Hematopoietic multipotent progenitor cell treated with erythropoietin and hydrocortisone succinate and interleukin-3 and kit ligand, for 4 days (in vitro differentiated cells): Measurements from ENCODE around the gene COMTD1.
A peak's percentile ranks its signal among the peaks of the same experiment; 100 is the strongest.
"Not testable (repeated sequence)": the region's sequence is repeated elsewhere in the genome, so short reads cannot be mapped to it uniquely, and the experiment has no call there.

Experiments used
- DNase-seq: peaks from one replicate; pipeline ENCODE4 v3.0.0-alpha.2; 2015

The COMTD1 gene

GRCh38 chr10:75221492-75221891 lies 14.3 kb downstream of the COMTD1 start:
- DNase-seq, result not testable (repeated sequence)

GRCh38 chr10:75220274-75220673 lies 15.5 kb downstream of the COMTD1 start:
- DNase-seq, result no peak

DNA sequence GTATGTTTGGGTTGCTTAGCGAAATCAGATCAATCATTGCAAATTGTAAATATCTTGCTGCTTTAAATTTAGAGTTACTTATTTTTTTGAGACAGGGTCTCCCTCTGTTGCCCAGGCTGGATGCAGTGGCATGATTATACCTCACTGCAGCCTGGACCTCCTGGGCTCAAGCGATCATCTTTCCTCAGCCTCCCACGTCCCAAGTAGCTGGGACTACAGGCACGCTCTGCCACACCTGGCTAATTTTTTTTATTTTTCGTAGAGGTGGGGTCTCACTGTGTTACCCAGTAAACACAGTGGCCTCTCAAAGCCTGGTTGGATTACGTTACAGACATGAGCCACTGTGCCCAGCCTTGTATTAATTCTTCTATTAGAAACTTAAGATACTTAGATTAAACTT lies 23.4 kb downstream of the COMTD1 start:
- DNase-seq, result no peak

DNA sequence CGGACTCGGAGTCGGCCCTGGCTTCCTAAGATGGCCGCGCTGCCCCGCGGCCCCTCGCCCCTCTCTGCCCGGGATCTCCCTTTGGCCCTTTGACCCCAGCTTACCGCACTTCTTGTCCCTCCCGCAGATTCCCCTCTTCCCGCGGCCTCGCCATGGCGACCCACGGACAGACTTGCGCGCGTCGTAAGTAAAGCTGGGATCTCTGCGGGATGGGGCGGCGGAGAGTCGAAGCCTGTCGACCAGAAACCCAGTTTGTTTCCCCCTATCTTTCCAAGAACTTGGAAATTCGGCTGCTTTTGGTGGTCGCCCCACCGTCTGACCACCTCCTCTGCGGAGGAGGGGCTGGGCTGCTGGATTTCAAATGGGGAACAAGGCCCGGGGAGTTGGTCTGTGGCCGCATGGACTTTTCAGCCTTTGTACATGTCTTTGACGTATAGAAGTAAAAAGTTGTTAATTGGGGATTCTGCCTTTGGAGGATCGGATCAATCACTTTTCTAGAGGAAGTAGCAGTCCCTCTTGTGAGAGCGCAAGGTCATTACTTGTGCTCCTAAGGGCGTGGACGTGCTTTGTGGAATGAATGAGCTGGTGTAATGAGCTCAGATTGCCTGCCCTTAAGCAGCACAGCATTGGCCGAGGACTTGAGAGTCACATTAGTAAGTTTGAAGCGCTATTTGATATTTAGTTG lies 24.6 kb downstream of the COMTD1 start:
- DNase-seq, result peak; percentile 78

DNA sequence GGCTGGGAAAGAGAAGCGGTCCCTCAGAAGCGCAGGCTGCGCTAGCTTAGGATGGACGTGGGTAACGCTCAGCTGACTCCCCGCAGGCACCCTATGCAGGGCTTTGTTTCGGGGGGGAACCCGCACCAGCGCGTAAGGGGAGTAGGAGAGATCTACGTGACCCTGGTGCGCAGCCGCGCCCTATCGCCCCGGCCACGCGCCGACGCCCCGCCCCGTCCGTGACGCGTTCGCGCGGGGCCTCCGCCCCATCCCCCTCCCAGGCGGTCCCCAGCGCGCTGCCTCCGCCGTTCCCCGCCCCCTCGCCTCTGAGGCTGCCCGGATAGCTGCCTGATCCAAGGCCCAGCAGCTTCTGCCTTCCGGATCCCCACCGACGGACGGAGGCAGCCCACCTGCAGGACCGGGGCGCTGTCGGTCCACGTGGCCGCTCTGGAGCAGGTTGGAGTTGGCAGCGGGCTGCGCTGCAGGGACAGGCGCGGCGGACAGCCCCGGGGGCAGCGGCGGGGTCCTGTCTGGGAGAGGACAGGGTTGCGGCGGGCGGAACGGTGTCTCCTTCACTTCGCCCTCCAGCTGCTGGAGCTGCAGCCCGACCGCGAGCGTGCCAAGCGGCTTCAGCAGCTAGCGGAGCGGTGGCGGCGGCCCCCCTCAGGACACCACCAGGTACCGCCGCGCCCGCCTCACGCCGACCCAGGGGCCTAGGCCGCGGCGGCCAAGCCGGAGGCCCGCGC lies 25.3 kb downstream of the COMTD1 start, which contains the start of gene VDAC2:
TSS of gene VDAC2 (plus strand) at position 515 of the 725 bp plus-strand sequence. CDS start 363 bp downstream, outside the sequence.
- DNase-seq, result peak; percentile 95

GRCh38 chr10:75209921-75210281 lies 25.9 kb downstream of the COMTD1 start:
- peak; percentile 90 for DNase-seq

GRCh38 chr10:75209086-75209920 lies 26.5 kb downstream of the COMTD1 start:
- peak; percentile 22 for DNase-seq

DNA sequence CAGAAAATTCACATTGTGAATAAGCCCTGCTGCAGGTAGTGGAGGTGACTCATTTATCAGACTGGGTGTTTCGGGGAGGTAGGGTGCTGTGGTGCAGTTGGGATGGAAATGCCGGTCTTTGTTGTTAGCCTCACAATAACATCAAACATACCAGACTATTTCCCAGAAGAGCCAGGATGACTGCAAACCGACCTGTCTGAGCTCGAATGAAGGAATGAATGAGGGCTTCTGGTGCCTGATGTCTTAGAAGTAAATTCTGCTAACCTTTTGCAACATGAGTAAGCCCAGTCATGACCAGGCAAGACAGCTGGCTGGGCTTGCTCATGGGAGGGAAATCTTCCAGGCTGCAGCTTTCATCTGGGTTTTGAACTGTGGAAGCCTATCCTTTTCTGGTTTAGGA lies 27.6 kb downstream of the COMTD1 start:
- DNase-seq, result peak; percentile 23

DNA sequence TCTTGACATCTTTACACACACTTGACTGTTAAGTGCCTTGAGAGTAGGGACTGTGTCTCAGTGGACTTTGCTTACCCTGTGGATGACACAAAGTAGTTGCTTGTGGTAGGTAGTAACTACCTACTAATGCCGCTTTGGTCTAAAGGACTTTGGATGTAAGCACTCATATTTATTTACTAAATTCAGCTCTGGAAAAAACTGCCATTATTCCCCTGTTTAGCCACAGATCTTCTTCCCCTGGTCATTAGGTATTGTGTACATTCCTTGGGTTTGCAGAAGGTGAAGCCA lies 28.0 kb downstream of the COMTD1 start:
- no peak for DNase-seq

- no peak for DNase-seq
These were observed 28.5 kb downstream of the COMTD1 start for GRCh38 chr10:75207079-75207856.

GRCh38 chr10:75206638-75207037 lies 29.1 kb downstream of the COMTD1 start:
- not testable (repeated sequence) for DNase-seq

DNA sequence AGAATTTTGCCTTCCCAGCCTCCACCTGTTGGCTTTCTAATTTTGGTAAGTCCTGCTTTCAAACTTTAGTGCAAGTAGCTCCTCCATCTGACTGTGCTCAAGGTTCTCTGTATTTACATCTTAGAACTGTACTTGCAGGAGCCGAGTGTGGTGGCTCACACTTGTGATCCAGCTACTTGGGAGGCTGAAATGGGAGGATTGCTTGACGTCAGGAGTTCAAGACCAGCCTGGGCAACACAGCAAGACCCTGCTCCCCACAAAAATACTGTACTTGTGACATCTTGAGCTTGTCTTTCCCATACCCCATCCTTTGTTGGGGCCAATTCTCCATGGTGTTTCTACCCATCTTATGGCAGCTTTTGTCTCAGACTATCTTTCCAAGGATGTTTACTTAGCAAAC lies 29.8 kb downstream of the COMTD1 start:
- DNase-seq, result no peak

- DNase-seq, result no peak
These were observed 32.0 kb downstream of the COMTD1 start for GRCh38 chr10:75203724-75204123.

DNA sequence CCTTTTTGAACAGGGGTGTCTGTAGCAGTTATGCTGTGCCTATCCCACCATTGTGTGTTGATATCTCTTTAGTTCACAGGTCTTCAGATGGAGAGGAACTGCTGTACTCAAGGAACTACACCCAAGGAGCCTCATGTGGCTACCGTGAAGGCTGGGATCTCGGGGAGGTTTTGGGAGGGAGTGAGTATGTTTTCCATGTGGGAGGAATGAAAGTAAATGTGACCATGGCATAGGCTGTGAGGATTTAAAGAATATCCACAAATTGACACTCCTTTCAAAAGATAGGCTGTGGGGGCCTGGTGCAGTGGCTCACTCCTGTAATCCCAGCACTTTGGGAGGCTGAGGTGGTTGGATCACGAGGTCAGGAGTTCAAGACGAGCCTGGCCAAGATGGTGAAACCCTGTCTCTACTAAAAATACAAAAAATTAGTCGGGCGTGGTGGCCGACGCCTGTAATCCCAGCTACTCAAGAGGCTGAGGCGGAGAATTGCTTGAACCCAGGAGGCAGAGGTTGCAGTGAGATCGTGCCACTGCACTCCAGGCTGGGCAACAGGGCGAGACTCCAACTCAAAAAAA lies 32.6 kb downstream of the COMTD1 start:
- DNase-seq, result not testable (repeated sequence)

DNA sequence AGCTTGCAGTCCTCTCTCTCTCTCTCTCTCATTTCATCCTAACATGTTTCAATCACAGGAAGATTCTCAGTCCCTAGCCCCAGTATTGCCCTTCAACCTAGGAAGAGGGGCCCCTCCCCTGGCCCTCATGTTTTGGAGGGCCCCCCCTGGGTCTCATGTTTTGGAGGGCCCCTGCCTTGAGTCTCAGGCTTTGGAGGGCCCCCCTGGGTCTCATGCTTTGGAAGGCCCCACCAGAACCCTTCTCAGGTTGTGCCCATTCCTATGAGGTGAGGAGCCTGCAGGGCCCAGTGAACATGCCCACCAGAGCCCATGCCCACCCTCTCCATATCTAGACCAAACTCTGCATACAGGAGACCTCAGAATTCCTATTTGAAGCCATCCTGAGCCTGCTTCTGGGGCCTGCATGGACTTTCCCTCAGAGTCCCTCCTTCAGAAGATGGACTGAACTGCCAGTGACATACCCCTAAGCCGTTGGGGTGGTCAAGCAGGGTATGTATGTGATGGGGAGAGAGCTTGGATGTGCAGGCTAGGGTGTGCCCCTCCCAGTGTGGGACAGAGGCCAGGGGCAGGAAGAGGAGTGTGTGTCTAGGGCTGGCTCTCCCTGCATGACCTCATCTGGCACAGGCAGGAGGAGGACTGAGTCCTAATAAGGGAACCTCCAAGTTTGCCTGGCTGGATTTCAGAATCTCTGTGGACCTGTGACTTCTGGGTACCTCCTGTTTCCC lies 33.3 kb downstream of the COMTD1 start:
- no peak for DNase-seq

- DNase-seq, result no peak
These were observed 33.9 kb downstream of the COMTD1 start for GRCh38 chr10:75201793-75202307.

DNA sequence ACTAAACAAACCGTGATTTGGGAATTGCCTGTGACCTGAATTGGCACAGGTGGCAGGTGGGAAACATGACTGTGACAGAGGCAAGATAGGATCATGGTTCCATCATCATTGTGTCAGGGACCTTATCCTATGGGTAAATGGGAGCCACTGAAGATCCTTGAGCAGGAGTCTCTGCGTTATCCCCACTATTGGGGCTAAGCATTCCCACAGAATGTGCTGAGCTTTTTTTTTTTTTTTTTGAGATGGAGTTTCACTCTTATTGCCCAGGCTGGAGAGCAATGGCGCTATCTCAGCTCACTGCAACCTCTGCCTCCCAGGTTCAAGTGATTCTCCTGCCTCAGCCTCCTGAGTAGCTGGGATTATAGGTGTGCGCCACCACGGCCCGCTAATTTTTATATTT lies 35.8 kb downstream of the COMTD1 start:
- not testable (repeated sequence) for DNase-seq

GRCh38 chr10:75197906-75198305 lies 37.9 kb downstream of the COMTD1 start:
- no peak for DNase-seq

- DNase-seq, result no peak
These were observed 38.7 kb downstream of the COMTD1 start for GRCh38 chr10:75197066-75197465.

DNA sequence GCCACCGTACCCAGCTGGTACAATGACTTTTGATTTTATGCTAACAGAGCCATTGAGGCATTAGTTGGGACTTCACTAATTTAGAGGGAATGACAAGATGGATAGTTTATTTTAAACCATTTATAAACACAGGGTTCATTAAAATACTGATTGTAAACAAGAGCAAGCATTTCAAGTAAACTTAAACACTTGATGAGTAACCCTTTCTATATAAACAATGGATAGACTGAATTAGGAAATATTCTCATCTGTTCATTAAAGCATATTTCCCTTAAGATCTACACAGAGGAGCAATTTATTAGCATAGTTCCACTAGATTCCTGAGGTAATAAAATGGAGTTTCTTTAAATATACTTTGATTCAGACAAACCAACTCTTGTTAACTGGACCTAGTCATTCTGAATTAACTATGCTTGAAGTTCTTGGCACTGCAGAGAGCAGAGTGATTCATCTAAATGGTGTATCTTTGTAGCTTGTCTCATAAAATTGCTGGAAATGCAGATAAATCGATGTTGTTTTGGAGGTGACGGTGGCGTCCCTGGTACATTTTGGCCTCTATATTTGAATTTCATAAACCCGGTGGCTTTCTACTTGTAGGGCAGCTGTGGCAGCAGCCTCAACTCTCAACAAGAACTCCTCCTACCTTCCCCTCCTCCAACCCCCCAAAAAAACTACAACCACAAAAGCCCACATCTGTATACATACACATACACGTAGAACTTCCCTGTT lies 40.6 kb downstream of the COMTD1 start:
- no peak for DNase-seq

- not testable (repeated sequence) for DNase-seq
These were observed 41.1 kb downstream of the COMTD1 start for GRCh38 chr10:75194625-75195024.
